Vagina (tissue), 2 donors: ENCODE results near the gene NACC2. TPM values are rescaled to one million over a fixed set of nuclear protein-coding genes. Genes with fewer than 3 reads are reported as not detected.

ENCODE experiments used
- DNase-seq, 2 donors: peaks; one replicate each; pipeline ENCODE4 v3.0.0-alpha.2; 2017; ENCODE audit errors: extremely low spot score in 2 of 2
- H3K27ac ChIP-seq: fragments of 200-600 bp; sonication (generic); one replicate; pipeline ENCODE4 v1.5.1; 2019
- H3K27me3 ChIP-seq: fragments of 200-600 bp; sonication (generic); one replicate; pipeline ENCODE4 v1.5.1; 2019
- H3K36me3 ChIP-seq, 2 donors: fragments of 200-600 bp; sonication (generic); one replicate each; pipeline ENCODE4 v1.5.1; 2017 to 2019
- H3K4me1 ChIP-seq: fragments of 200-600 bp; sonication (generic); one replicate; pipeline ENCODE4 v1.5.1; 2019
- H3K4me3 ChIP-seq, 2 donors: fragments of 200-600 bp; sonication (generic); 1 replicate in 1 of 2; 2 replicates in 1 of 2; pipeline ENCODE4 v1.5.1; 2016 to 2019
- H3K9me3 ChIP-seq: fragments of 200-600 bp; sonication (generic); one replicate; pipeline ENCODE4 v1.5.1; 2019
- POLR2A ChIP-seq, 2 donors: fragments of 450-650 bp; IDR thresholded peaks; one replicate each; pipeline ENCODE4 v1.6.1; 2017; ENCODE audit warnings: antibody characterized with exemption in 2 of 2, mild to moderate bottlenecking in 2 of 2, moderate library complexity in 2 of 2
- POLR2AphosphoS5 ChIP-seq, 2 donors: sonication (generic); formaldehyde crosslinking; IDR thresholded peaks; one replicate each; pipeline ENCODE4 v1.9.0; 2017; ENCODE audit warnings: antibody characterized with exemption in 2 of 2, mild to moderate bottlenecking in 2 of 2, low read depth in 1 of 2; ENCODE audit not compliant: insufficient read depth in 1 of 2
- intact Hi-C: fragments of 100-400 bp; cut with DNase I; formaldehyde crosslinking; loops from one replicate; pipeline ENCODE4 v1.15.1; 2023
- total RNA-seq: library from RNA; depleted of rRNA; stranded (reverse); fragments of >200 nt; gene quantifications from one replicate; pipeline ENCODE4 v1.2.3, GENCODE V29; 2016
- TF ChIP-seq, protein P1 (sequence below), 3 experiments: fragments of 450-650 bp in 2 of 3; fragments of 200-600 bp in 1 of 3; sonication (generic) in 1 of 3; IDR thresholded peaks; one replicate each; pipeline ENCODE4 v1.5.1; 2017 to 2019; ENCODE audit warnings: antibody characterized with exemption in 3 of 3, mild to moderate bottlenecking in 2 of 3, moderate library complexity in 2 of 3

Gene NACC2
- total RNA-seq, 1 donor from 2014 or later = 21.1 TPM

- intact Hi-C loops = no loop called here
- Histone ChIP-seq H3K27me3 (no peaks in the 10 kb centered on the region), H3K4me1 (peaks cover 28% of the 10 kb centered on the region), H3K9me3 (no peaks in the 10 kb centered on the region), H3K36me3 (no peaks in the 10 kb centered on the region), H3K4me3 (no peak overlapping the region), H3K27ac (no peak overlapping the region)
- TF ChIP-seq, protein P1, sequence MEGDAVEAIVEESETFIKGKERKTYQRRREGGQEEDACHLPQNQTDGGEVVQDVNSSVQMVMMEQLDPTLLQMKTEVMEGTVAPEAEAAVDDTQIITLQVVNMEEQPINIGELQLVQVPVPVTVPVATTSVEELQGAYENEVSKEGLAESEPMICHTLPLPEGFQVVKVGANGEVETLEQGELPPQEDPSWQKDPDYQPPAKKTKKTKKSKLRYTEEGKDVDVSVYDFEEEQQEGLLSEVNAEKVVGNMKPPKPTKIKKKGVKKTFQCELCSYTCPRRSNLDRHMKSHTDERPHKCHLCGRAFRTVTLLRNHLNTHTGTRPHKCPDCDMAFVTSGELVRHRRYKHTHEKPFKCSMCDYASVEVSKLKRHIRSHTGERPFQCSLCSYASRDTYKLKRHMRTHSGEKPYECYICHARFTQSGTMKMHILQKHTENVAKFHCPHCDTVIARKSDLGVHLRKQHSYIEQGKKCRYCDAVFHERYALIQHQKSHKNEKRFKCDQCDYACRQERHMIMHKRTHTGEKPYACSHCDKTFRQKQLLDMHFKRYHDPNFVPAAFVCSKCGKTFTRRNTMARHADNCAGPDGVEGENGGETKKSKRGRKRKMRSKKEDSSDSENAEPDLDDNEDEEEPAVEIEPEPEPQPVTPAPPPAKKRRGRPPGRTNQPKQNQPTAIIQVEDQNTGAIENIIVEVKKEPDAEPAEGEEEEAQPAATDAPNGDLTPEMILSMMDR (IDR thresholded peaks at IDR 0.05) = no peak
- TF ChIP-seq POLR2A (IDR thresholded peaks at IDR 0.05) = no peak
- TF ChIP-seq POLR2AphosphoS5 (IDR thresholded peaks at IDR 0.05; ENCODE audit: insufficient read depth in 1 of 2, low read depth in 1 of 2) = no peak
- no peak for DNase-seq
Measured at GRCh38 chr9:136004219-136004618, 90.9 kb downstream of the NACC2 start.

- H3K36me3 ChIP-seq = no peaks in the 10 kb centered on the region
- intact Hi-C loops = no loop called here
- DNase-seq = no peak
- H3K27ac ChIP-seq = no peak overlapping the region
- no peaks in the 10 kb centered on the region for H3K27me3 ChIP-seq
- no peaks in the 10 kb centered on the region for H3K9me3 ChIP-seq
- peaks cover 22% of the 10 kb centered on the region for H3K4me1 ChIP-seq
- H3K4me3 ChIP-seq = no peak overlapping the region
- TF ChIP-seq, protein P1 (IDR thresholded peaks at IDR 0.05) = no peak
- TF ChIP-seq POLR2AphosphoS5 (IDR thresholded peaks at IDR 0.05; ENCODE audit: insufficient read depth in 1 of 2, low read depth in 1 of 2) (no peak), POLR2A (IDR thresholded peaks at IDR 0.05) (no peak)
Measured at GRCh38 chr9:136003411-136004218, 91.5 kb downstream of the NACC2 start.

- Histone ChIP-seq H3K27me3 (no peaks in the 10 kb centered on the region), H3K36me3 (no peaks in the 10 kb centered on the region), H3K9me3 (no peaks in the 10 kb centered on the region), H3K4me3 (no peak overlapping the region), H3K27ac (no peak overlapping the region), H3K4me1 (peaks cover 14% of the 10 kb centered on the region)
- TF ChIP-seq POLR2A (IDR thresholded peaks at IDR 0.05) (no peak), POLR2AphosphoS5 (IDR thresholded peaks at IDR 0.05; ENCODE audit: insufficient read depth in 1 of 2, low read depth in 1 of 2) (no peak)
- TF ChIP-seq, protein P1 (IDR thresholded peaks at IDR 0.05) = no peak
- no peak for DNase-seq
- intact Hi-C loops = no loop called here
Measured at GRCh38 chr9:136002881-136003280, 92.2 kb downstream of the NACC2 start.

DNA sequence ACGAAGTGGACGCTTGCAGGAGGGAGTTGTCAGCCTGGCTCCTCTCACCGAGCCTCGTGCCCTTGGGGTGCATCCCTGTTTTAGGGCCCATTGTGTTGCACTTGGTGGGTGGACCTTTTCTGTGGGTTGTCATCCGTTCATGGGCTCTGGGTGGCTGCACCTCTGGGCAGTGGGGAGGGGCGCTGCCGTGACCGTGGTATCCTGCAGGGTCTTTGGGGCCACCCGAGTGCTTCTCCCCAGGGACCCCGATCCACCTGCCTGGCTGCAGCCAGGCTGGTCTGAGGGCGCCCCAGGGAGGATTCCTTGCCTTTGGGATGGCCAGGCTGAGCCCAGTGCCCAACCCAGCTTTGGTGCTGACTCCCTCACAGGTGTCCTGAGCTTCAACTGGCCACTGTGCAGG, 92.9 kb downstream of the NACC2 start:
- no peak for DNase-seq
- intact Hi-C loops = no loop called here
- H3K27me3 ChIP-seq = no peaks in the 10 kb centered on the region
- TF ChIP-seq POLR2AphosphoS5 (IDR thresholded peaks at IDR 0.05; ENCODE audit: insufficient read depth in 1 of 2, low read depth in 1 of 2) = no peak
- TF ChIP-seq POLR2A (IDR thresholded peaks at IDR 0.05) = no peak
- TF ChIP-seq, protein P1 (IDR thresholded peaks at IDR 0.05) = no peak
- no peaks in the 10 kb centered on the region for H3K36me3 ChIP-seq
- H3K27ac ChIP-seq = no peak overlapping the region
- no peak overlapping the region for H3K4me3 ChIP-seq
- H3K9me3 ChIP-seq = no peaks in the 10 kb centered on the region
- peaks cover 12% of the 10 kb centered on the region for H3K4me1 ChIP-seq

- no peaks in the 10 kb centered on the region for H3K27me3 ChIP-seq
- peaks cover 12% of the 10 kb centered on the region for H3K4me1 ChIP-seq
- H3K4me3 ChIP-seq = no peak overlapping the region
- TF ChIP-seq POLR2A (IDR thresholded peaks at IDR 0.05) (no peak), POLR2AphosphoS5 (IDR thresholded peaks at IDR 0.05; ENCODE audit: insufficient read depth in 1 of 2, low read depth in 1 of 2) (no peak)
- TF ChIP-seq, protein P1 (IDR thresholded peaks at IDR 0.05) = no peak
- no peak overlapping the region for H3K27ac ChIP-seq
- DNase-seq = no peak
- H3K36me3 ChIP-seq = no peaks in the 10 kb centered on the region
- no peaks in the 10 kb centered on the region for H3K9me3 ChIP-seq
- intact Hi-C loops = no loop called here
Measured at GRCh38 chr9:136001231-136001630, 93.9 kb downstream of the NACC2 start.
